Smooth muscle cell (in vitro differentiated cells): ENCODE results near the gene MAP1LC3A. TPM values are rescaled to one million over a fixed set of nuclear protein-coding genes. Genes with fewer than 3 reads are reported as not detected.

Experiments used
- DNase-seq: peaks from one replicate; lab custom pipeline; 2025; ENCODE audit not compliant: unreplicated experiment; lab: John Stamatoyannopoulos, UW
- H2AFZ ChIP-seq: fragments of 200-600 bp; sonication (generic); 2 replicates; pipeline ENCODE4 v1.6.0; 2016; ENCODE audit warnings: antibody characterized with exemption, low read depth, mild to moderate bottlenecking
- H3F3A ChIP-seq: fragments of 200-600 bp; sonication (generic); 2 replicates; pipeline ENCODE4 v1.6.0; 2017; ENCODE audit warnings: antibody characterized with exemption, low read depth
- H3K27ac ChIP-seq: fragments of 200-600 bp; sonication (generic); 2 replicates; pipeline ENCODE4 v1.5.1; 2016; ENCODE audit warnings: low read depth, mild to moderate bottlenecking
- H3K27me3 ChIP-seq: fragments of 200-600 bp; sonication (generic); 2 replicates; pipeline ENCODE4 v1.6.1; 2016; ENCODE audit warnings: low read depth, mild to moderate bottlenecking
- H3K36me3 ChIP-seq: fragments of 200-600 bp; sonication (generic); 2 replicates; pipeline ENCODE4 v1.5.1; 2016; ENCODE audit warnings: low read depth
- H3K4me1 ChIP-seq: fragments of 200-600 bp; sonication (generic); 2 replicates; pipeline ENCODE4 v1.5.1; 2016; ENCODE audit warnings: low read depth
- H3K4me2 ChIP-seq: fragments of 200-600 bp; sonication (generic); 2 replicates; pipeline ENCODE4 v1.6.0; 2016; ENCODE audit warnings: mild to moderate bottlenecking
- H3K4me3 ChIP-seq: fragments of 200-600 bp; sonication (generic); 2 replicates; pipeline ENCODE4 v1.5.1; 2016; ENCODE audit warnings: mild to moderate bottlenecking
- H3K79me2 ChIP-seq: fragments of 200-600 bp; sonication (generic); 2 replicates; pipeline ENCODE4 v1.6.0; 2016; ENCODE audit warnings: low read depth, mild to moderate bottlenecking
- H3K9ac ChIP-seq: fragments of 200-600 bp; sonication (generic); 2 replicates; pipeline ENCODE4 v1.6.0; 2016; ENCODE audit warnings: low read depth
- H3K9me3 ChIP-seq: fragments of 200-600 bp; sonication (generic); replicated peaks from 2 replicates; pipeline ENCODE4 v1.5.1; 2016; ENCODE audit warnings: low read depth
- H4K20me1 ChIP-seq: fragments of 200-600 bp; sonication (generic); 2 replicates; pipeline ENCODE4 v1.6.0; 2016; ENCODE audit warnings: low read depth
- WGBS: methylation state at CpG from one replicate; pipeline ENCODE4 v1.1.7; 2016; ENCODE audit warnings: low lambda C conversion rate; 5-methylcytosine and 5-hydroxymethylcytosine counted together
- polyA plus RNA-seq: library from polyadenylated mRNA; unstranded; fragments of >200 nt; fragmentation: Nextera tagmentation; extraction: Ambion mirVana; gene quantifications from 2 replicates; pipeline ENCODE4 v1.2.1, GENCODE V29; 2016
- total RNA-seq: library from RNA; depleted of rRNA; stranded (reverse); fragments of >200 nt; gene quantifications from 2 replicates; pipeline ENCODE4 v1.2.3, GENCODE V29; 2014
- TF ChIP-seq, protein P1 (sequence below): fragments of 200-600 bp; sonication (generic); IDR thresholded peaks from 2 replicates; pipeline ENCODE4 v1.5.1; 2017; ENCODE audit warnings: borderline replicate concordance, mild to moderate bottlenecking, antibody characterized with exemption; ENCODE audit not compliant: insufficient read depth, poor library complexity, severe bottlenecking

Gene MAP1LC3A
- total and polyA plus RNA-seq, 2 experiments from 2014 or later: 32.4 to 84.0 TPM

DNA sequence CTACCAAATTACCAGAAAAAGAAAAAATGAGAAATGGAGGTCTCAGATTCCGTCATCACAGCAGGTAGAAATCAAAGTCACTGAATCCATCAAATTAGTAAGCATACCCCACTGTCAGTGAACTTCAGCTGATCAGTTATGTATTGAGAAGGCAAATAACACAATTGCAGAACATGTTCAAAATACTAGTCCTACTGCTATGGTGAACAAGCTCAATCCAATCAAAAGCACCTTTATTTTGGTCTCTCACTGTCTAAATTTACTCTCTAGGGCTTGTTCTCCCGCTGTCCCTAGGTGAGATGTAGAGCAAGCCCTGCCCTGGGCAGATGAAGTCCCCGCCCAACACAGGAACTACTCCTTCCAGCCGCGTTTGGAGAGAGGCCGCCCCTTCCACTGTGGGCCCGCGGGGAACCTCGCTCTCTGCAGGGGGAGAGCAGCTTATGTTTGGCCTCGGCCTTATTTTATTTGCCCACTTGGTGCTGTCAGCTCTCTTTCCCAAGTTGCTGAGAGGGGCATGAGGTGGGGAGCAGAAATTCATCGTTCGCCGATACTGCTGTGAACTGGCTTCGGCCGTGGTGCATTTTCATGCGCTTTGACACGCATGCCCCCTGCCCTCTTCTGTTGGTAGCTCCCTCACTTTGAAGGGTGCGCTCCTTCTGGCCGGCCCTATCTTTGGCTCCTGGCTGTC lies 14.3 kb upstream of the MAP1LC3A start:
- no peaks in the 10 kb centered on the region for H3K9me3 ChIP-seq
- no peak overlapping the region for H2AFZ ChIP-seq
- H3K9ac ChIP-seq: no peak overlapping the region
- no peak overlapping the region for H3K4me2 ChIP-seq
- no peaks in the 10 kb centered on the region for H3K27me3 ChIP-seq
- H3K4me1 ChIP-seq: no peaks in the 10 kb centered on the region
- H3K4me3 ChIP-seq: no peak overlapping the region
- peaks cover 6% of the 10 kb centered on the region for H4K20me1 ChIP-seq
- no peak for DNase-seq
- H3K79me2 ChIP-seq: no peaks in the 10 kb centered on the region
- 50% methylated on average over 19 of the region's 19 CpGs for WGBS
- TF ChIP-seq, protein P1, sequence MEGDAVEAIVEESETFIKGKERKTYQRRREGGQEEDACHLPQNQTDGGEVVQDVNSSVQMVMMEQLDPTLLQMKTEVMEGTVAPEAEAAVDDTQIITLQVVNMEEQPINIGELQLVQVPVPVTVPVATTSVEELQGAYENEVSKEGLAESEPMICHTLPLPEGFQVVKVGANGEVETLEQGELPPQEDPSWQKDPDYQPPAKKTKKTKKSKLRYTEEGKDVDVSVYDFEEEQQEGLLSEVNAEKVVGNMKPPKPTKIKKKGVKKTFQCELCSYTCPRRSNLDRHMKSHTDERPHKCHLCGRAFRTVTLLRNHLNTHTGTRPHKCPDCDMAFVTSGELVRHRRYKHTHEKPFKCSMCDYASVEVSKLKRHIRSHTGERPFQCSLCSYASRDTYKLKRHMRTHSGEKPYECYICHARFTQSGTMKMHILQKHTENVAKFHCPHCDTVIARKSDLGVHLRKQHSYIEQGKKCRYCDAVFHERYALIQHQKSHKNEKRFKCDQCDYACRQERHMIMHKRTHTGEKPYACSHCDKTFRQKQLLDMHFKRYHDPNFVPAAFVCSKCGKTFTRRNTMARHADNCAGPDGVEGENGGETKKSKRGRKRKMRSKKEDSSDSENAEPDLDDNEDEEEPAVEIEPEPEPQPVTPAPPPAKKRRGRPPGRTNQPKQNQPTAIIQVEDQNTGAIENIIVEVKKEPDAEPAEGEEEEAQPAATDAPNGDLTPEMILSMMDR: no peak
- no peaks in the 10 kb centered on the region for H3F3A ChIP-seq
- H3K36me3 ChIP-seq: peaks cover 6% of the 10 kb centered on the region
- H3K27ac ChIP-seq: no peak overlapping the region

DNA sequence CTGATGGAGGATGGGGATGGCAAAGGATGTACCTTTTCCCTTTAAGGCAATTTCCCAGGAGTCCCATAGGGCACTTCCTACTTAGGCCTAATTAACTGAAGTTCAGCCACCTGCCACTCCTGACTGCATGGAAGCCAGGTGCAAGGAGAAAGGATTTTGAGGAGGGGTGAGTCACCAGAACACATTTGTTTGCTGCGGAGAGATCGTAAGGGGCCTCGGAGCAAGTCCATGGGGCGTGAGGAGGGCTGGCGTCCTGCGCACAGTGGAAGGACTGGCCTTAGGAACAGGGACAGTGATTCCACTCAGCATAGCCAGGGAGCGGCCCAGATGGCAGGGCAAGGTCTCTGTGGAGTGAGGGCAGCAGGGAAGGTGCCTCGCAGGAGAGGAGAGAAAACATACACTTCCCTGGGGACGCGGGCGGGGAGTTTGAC lies 11.8 kb upstream of the MAP1LC3A start:
- H2AFZ ChIP-seq: no peak overlapping the region
- no peaks in the 10 kb centered on the region for H3K79me2 ChIP-seq
- no peaks in the 10 kb centered on the region for H3K27me3 ChIP-seq
- no peak overlapping the region for H3K4me2 ChIP-seq
- TF ChIP-seq, protein P1: no peak
- no peak for DNase-seq
- H3K27ac ChIP-seq: no peak overlapping the region
- no peaks in the 10 kb centered on the region for H3K9me3 ChIP-seq
- H4K20me1 ChIP-seq: no peaks in the 10 kb centered on the region
- H3K9ac ChIP-seq: no peak overlapping the region
- no peak overlapping the region for H3K4me3 ChIP-seq
- H3F3A ChIP-seq: no peaks in the 10 kb centered on the region
- H3K4me1 ChIP-seq: no peaks in the 10 kb centered on the region
- WGBS: 89% methylated on average over 11 of the region's 11 CpGs
- no peaks in the 10 kb centered on the region for H3K36me3 ChIP-seq

DNA sequence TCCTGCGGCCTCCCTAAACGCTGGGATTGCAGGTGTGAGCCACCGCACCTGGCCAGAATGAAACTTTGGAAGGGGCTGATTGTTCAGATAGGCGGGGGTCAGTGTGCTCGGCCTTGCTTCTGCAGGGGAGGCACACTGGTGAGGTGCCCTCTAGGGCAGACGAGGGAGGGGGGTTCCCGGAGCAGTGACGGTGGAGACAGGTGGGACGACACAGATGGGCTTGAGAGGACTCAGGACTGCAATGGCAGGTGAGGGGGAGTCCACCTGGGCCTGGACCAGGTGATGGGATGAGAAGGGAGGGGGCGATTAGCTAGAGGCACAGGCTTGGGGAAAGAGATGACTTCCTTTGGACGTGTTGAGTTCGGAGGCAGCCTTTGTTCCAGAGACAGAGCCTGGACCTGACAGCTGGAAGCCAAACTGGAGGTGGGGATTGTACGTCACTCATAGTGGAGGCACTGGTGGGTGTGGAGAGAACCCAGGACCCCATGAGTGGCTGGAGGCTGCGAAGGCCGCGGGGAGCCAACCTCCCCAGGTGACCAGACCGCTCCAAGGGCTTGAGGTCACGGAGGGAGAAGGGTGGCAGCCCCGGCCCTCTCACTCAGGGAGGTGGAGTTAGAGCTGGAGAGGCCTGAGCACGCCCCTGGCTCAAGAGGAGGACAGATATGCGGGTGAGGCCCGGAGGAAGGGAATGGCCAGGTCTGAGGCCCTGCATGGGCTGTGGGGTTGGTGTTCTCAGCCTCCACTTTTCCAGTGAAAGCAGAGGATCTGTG lies 10.5 kb upstream of the MAP1LC3A start:
- Histone ChIP-seq H3K9me3 (no peaks in the 10 kb centered on the region), H4K20me1 (no peaks in the 10 kb centered on the region), H3K27ac (no peak overlapping the region), H3K4me2 (no peak overlapping the region), H3K36me3 (no peaks in the 10 kb centered on the region), H3K9ac (no peak overlapping the region), H3K4me3 (no peak overlapping the region), H2AFZ (no peak overlapping the region), H3K27me3 (no peaks in the 10 kb centered on the region), H3K79me2 (no peaks in the 10 kb centered on the region), H3F3A (no peaks in the 10 kb centered on the region), H3K4me1 (no peaks in the 10 kb centered on the region)
- TF ChIP-seq, protein P1: no peak
- 93% methylated on average over 22 of the region's 22 CpGs for WGBS
- no peak for DNase-seq
